ENCODE measurements around the gene CCDC91. TPM values are rescaled to one million over a fixed set of nuclear protein-coding genes. Genes with fewer than 3 reads are reported as not detected.

Gene CCDC91
- total and polyA plus RNA-seq, 11 donors = 24.9 to 62.1 (median 51.8) TPM

GRCh38 chr12:28303192-28303591, 112.9 kb downstream of the CCDC91 start:
- ATAC-seq (no peak), DNase-seq (no peak)
- Histone ChIP-seq H3K9me3 (no peaks in the 10 kb centered on the region), H3K27ac (no peak overlapping the region), H3K27me3 (no peaks in the 10 kb centered on the region), H3K36me3 (peaks cover 0 to 25% (median 11%) of the 10 kb centered on the region in 9 donors), H3K4me3 (no peak overlapping the region), H3K4me1 (peaks cover 0 to 9% (median 2%) of the 10 kb centered on the region in 12 donors)
- no peak for TF ChIP-seq POLR2A (IDR thresholded peaks at IDR 0.05)
- TF ChIP-seq, protein P1, sequence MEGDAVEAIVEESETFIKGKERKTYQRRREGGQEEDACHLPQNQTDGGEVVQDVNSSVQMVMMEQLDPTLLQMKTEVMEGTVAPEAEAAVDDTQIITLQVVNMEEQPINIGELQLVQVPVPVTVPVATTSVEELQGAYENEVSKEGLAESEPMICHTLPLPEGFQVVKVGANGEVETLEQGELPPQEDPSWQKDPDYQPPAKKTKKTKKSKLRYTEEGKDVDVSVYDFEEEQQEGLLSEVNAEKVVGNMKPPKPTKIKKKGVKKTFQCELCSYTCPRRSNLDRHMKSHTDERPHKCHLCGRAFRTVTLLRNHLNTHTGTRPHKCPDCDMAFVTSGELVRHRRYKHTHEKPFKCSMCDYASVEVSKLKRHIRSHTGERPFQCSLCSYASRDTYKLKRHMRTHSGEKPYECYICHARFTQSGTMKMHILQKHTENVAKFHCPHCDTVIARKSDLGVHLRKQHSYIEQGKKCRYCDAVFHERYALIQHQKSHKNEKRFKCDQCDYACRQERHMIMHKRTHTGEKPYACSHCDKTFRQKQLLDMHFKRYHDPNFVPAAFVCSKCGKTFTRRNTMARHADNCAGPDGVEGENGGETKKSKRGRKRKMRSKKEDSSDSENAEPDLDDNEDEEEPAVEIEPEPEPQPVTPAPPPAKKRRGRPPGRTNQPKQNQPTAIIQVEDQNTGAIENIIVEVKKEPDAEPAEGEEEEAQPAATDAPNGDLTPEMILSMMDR (IDR thresholded peaks at IDR 0.05) = no peak
- intact Hi-C loops (cut with DNase I) = no loop called here
- WGBS, 4 donors = 91 to 98% (median 95%) methylated on average over 3 of the region's 3 CpGs

DNA sequence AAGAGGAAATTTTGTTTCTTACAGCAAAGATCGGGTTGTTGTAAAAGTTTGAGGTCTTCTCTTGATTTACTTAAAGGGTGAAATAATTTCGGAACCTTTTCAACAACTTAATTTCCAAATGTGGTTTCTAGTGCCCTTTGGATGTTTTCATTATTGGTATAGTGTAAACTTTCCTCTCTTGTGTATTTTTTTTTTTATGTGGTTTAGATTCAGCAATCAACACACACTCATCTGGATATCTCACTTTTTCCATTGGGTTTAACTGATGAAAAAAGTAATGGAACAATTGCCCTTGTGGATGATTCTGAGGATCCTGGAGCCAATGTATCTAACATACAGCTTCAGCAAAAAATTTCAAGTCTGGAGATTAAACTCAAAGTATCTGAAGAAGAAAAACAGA, 116.3 kb downstream of the CCDC91 start:
- Histone ChIP-seq H3K27me3 (no peaks in the 10 kb centered on the region), H3K4me1 (peaks cover 0 to 4% (median 0%) of the 10 kb centered on the region in 12 donors), H3K9me3 (no peaks in the 10 kb centered on the region), H3K4me3 (no peak overlapping the region), H3K27ac (no peak overlapping the region), H3K36me3 (peaks cover 0 to 46% (median 11%) of the 10 kb centered on the region in 9 donors)
- WGBS, 4 donors = 95 to 97% (median 95%) methylated on average over 2 of the region's 2 CpGs
- intact Hi-C loops (cut with DNase I) = no loop called here
- no peak for ATAC-seq
- TF ChIP-seq, protein P1 (IDR thresholded peaks at IDR 0.05) = no peak
- TF ChIP-seq POLR2A (IDR thresholded peaks at IDR 0.05) = no peak
- DNase-seq = no peak

DNA sequence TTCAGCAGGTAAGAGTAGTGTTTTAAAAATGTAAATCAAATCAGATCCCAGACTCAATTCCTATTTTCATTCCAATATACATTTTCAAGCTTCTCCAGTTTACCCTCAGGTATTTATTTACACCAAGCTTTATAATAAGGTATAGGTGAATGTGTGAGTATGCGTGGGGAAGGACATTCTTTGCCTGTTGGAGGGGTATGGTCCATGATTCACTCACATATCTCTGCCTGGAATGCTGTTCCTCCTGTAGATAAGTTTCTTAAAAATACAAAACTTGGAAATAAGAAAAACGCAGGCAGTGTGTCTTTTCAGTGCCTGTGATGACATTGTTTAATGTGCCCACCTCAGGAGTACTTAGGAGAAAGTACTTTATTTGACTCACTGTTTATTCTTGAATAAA, 118.6 kb downstream of the CCDC91 start:
- TF ChIP-seq POLR2A (IDR thresholded peaks at IDR 0.05) = no peak
- TF ChIP-seq, protein P1 (IDR thresholded peaks at IDR 0.05) = no peak
- 88 to 94% (median 90%) methylated on average over 2 of the region's 2 CpGs for WGBS, 4 donors
- H3K27ac ChIP-seq = no peak overlapping the region
- H3K27me3 ChIP-seq = no peaks in the 10 kb centered on the region
- H3K4me3 ChIP-seq = no peak overlapping the region
- H3K36me3 ChIP-seq = peaks cover 0 to 46% (median 11%) of the 10 kb centered on the region in 9 donors
- ATAC-seq = no peak
- intact Hi-C loops (cut with DNase I) = no loop called here
- peaks cover 0 to 10% (median 7%) of the 10 kb centered on the region in 12 donors for H3K4me1 ChIP-seq
- peaks cover 0 to 3% (median 0%) of the 10 kb centered on the region in 12 donors for H3K9me3 ChIP-seq
- DNase-seq = no peak

DNA sequence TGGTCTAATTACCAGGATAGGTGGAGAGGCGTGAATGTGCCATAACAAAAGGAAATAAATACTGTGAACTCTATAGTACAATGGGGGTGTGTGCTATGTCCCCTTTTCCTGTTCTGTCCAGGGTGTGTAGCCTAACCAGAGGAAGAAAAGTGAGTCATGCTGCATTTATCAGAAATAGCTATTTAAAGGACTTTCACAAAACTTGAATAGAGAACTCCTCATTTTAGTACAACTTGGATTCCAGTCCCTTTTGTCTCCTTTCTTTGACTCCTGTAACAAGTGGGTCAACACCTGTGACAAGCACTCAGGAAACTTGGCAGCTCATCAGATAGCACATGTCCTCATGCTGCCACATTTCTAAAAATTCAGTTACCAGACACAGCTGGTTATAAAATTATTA, 123.4 kb downstream of the CCDC91 start:
- Histone ChIP-seq H3K4me1 (peaks cover 0 to 18% (median 11%) of the 10 kb centered on the region in 12 donors), H3K36me3 (peaks cover 0 to 17% (median 4%) of the 10 kb centered on the region in 9 donors), H3K9me3 (peaks cover 0 to 23% (median 8%) of the 10 kb centered on the region in 12 donors), H3K4me3 (no peak overlapping the region), H3K27me3 (no peaks in the 10 kb centered on the region), H3K27ac (peak overlapping the region in 6 of 12 donors; percentile 1 to 44 (median 30))
- ATAC-seq = peak; percentile 69 to 91 (median 85)
- intact Hi-C loops (cut with DNase I) = no loop called here
- TF ChIP-seq, protein P1 (IDR thresholded peaks at IDR 0.05) = no peak
- no peak for TF ChIP-seq POLR2A (IDR thresholded peaks at IDR 0.05)
- peak in 4 of 5 donors; percentile 15 to 32 (median 22) for DNase-seq
- 54 to 80% (median 73%) methylated on average over 1 of the region's 1 CpG for WGBS, 4 donors
